GDM1 (cell line): ENCODE data around the gene TM9SF2.
A peak's percentile ranks its signal among the peaks of the same experiment; 100 is the strongest.
"Not testable (repeated sequence)": the region's sequence is repeated elsewhere in the genome, so short reads cannot be mapped to it uniquely, and the experiment has no call there.

ENCODE experiments used
- DNase-seq: peaks from one replicate; lab custom pipeline; 2025; lab: John Stamatoyannopoulos, UW

TM9SF2 gene, protein sequence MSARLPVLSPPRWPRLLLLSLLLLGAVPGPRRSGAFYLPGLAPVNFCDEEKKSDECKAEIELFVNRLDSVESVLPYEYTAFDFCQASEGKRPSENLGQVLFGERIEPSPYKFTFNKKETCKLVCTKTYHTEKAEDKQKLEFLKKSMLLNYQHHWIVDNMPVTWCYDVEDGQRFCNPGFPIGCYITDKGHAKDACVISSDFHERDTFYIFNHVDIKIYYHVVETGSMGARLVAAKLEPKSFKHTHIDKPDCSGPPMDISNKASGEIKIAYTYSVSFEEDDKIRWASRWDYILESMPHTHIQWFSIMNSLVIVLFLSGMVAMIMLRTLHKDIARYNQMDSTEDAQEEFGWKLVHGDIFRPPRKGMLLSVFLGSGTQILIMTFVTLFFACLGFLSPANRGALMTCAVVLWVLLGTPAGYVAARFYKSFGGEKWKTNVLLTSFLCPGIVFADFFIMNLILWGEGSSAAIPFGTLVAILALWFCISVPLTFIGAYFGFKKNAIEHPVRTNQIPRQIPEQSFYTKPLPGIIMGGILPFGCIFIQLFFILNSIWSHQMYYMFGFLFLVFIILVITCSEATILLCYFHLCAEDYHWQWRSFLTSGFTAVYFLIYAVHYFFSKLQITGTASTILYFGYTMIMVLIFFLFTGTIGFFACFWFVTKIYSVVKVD

DNA sequence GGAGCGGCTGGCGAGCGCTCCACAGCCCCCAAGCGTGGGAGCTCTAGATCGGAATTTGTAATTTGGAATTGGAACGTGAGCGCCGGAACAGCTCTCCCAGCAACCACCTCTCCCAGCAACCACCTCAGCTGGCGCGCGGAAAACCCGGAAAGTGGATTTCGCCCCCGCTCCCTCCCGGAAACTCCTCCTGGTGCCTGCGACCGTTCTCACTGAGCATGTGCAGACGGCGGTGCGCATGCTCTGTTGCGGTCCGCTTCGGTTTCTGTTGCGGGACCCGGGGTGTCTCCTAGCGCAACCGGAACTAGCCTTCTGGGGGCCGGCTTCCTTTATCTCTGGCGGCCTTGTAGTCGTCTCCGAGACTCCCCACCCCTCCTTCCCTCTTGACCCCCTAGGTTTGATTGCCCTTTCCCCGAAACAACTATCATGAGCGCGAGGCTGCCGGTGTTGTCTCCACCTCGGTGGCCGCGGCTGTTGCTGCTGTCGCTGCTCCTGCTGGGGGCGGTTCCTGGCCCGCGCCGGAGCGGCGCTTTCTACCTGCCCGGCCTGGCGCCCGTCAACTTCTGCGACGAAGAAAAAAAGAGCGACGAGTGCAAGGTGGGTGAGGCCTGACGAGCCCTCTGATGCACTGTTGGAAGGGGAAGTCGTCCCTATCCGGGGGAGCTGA is at the start of gene TM9SF2:
Gene TM9SF2, plus strand, starts transcription at position 289 of the 664 bp plus-strand sequence. Its CDS starts 135 bp downstream, at position 424.
- peak; percentile 99 for DNase-seq

DNA sequence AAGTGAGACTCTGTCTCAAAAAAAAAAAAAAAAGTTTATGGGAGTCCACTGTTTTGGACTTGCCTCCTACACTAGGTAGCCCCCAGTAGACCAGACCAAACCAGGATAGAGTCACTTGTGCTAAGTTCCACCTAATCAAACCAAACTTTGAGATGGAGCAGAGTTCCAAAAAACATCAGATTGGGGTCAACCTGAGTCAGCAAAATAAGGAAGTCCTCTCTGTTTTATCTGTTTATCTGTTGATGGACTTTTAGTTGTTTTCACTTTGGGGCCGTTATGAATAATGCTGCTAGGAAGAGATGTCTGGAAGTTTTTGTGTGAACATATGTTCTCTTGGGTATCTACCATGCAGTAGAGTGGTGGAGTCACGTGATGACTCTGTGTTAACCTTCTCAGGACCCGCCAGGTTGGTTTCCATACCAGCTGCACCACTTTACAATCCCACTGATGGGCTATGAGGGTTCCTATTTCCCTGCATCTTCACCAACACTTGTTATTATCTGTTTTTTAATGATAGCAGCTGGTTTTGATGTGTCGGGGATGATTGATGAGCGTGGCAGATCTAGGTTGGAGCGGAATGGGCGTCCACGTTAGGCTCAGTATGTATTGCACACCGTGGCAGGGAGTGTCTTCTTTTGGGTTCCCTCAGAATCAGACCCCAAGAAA is 46.6 kb upstream of the TM9SF2 start:
- no peak for DNase-seq

DNA sequence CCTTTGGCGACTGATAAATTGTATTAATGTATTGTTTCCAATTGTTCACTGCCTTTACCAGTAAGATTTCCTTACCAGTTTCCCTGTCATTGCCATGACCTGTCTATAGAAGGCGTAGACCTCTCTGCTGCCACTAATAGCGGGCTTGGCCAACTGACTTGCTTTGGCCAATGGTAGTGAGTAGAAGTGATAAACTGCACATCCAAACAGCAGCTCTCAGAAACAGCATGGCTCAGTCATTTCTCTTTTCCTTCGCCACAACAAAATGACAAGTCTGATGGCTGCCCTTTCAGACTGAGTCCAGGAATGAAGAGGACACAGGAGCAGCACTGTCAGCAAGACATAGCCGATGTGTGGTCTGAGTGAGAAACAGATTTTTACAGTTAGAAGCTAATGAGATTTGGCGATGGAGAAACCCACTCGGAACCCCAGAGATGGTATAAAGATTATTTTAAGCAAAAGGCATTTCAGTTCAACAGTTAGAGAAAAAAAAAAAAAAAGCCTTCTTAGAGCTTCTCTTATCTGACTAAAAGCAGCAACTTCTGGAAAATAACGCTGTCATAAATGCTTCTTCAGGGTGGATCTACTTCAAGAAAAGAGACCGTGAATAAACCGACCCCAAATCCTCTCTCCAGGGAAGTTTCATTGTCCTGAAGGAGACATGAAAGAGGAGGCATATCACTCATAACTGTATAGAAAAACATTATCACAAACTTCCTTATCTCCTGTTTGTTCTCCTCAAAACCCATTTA is 42.0 kb upstream of the TM9SF2 start:
- DNase-seq: no peak

DNA sequence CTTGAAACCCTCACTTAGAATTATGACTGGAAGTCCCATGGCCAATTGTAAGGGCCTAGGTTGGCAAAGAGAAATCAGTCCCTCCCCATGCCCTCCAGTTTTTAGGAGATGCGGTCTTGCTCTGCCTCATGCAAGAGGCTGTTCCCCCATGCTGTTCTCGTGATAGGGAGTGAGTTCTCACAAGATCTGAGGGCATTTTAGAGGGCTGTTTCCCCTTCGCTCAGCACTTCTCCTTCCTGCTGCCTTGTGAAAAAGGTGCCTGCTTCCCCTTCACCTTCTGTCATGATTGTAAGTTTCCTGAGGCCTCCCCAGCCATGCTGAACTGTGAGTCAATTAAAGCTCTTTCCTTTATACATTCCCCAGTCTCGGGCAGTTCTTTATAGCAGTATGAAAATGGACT is 40.5 kb upstream of the TM9SF2 start:
- peak; percentile 41 for DNase-seq

DNA sequence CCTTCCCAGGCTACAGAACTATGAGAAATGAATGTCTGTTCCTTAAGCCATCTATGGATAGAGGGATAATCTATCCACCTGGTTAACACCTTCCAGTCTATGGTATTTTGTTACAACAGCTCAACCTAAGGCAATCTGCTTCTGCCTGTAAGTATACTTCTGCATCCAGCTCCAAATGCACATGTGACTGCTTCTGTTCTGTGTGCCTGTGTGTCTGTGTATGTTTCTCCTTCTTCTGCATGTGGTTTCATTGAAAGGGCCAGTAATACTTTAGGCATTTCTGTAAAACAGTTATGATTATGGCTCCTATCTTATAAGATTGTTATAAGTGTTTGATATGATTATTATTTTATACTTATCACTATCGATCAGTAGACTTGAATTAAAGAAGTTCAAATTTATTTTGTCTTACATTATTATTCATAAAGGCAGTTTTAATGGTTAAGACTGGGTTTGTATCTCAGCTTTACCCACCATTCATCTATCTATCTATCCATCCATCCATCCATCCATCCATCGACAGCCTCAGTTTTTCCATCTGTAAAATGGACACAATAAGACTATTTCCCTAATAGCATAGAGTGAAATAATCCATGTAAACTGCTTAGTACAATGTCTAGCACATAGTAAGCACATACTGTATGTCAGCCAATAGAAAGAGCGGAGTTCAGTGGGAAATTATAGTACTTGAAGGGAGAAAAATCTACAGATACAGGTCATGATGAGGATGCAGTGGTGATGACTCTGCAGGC is 37.5 kb upstream of the TM9SF2 start:
- no peak for DNase-seq

DNA sequence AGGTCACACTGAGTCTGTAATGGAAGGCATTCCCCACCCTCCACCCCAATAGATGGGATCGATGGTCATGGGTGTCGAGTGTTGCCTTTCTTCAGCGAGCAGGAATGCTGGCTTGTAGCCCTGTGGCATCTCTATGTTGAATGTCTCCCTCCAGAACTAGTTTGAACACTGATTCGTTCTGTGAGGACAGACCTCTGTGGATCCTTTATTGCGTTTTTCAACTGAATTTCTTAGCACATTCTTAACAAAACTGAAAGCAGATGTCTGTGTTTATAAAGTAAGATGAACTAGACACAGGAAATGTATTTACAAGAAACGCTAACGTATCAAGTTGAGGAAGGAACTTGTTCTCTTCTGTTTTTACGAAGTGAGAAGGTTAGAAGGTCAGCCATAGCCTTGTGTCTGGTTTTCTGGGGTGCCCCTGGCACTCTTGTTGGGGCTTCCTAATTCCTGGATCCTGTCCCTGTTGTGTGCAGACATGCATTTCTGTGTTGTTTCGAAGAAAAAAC is 36.8 kb upstream of the TM9SF2 start:
- no peak for DNase-seq

DNA sequence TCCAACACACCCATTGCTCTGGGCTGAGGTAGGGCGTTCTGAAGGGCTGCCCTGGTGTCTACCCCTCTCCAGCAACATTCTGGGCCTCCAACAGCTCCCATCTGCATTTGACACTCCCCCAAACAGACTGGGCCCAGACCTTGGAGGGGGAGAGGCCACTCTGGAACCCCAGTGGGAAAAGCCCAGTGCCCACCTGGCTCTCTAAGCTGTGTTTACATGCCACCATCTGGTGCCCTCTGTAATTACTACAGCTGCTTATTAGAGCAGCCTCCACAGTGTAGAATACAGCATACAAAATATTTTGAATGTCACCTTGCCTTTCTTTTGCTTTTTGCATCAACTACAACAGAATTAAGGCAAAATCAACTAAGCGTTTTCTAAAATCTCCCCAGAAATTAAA is 35.8 kb upstream of the TM9SF2 start:
- no peak for DNase-seq

DNA sequence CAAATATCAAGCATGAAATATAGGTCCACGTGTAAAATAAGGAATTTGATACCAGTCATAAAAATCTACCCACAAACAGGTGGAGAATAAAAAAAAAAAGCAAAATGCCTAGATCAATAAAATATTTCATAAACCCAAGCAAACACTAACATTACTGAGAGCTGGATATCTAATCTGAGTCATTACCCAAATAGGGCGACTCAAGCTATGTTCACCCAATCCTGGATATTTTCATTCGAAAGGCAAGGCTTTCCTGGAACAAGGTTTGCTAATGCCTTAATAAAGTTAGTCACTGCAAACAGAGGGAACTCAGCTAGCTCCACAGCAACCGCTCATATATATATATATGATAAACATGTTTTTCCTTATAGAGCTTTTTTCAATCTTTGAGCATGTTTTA is 33.5 kb upstream of the TM9SF2 start:
- no peak for DNase-seq

DNA sequence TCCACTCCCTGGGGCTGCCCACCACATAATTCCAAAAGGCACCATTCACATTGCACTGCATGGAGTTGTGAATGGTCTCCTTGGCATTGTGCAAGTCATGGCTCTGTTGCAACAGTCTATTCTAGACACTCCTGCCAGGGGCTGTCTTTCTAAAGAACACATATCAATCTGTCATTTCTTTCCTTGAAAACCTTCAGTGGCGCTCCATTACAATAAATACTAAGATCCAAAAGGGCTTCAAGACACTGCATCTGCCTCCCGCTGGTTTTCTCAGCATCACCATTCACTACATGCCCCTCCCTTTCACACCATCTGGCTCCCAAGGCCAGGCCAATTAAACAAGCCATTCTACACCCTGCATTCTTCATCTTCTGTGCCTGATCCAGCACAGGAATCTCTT is 32.2 kb upstream of the TM9SF2 start:
- DNase-seq: no peak

DNA sequence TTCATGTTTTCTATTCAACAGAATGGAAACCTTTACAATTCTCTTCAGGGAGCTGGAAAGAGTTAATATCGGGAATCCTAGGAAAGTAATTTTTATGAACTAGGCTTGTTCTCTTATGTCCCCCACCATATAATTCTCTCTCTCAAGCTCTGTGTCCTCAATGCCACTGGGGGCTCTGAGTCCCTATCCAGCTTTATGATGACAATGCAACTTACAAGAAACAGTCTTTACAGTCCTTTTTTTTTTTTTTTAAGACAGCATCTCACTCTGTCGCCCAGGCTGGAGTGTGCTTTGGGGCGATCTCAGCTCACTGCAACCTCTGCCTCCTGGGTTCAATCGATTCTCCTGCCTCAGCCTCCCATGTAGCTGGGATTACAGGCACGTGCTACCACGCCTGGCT is 31.2 kb upstream of the TM9SF2 start:
- DNase-seq: no peak

DNA sequence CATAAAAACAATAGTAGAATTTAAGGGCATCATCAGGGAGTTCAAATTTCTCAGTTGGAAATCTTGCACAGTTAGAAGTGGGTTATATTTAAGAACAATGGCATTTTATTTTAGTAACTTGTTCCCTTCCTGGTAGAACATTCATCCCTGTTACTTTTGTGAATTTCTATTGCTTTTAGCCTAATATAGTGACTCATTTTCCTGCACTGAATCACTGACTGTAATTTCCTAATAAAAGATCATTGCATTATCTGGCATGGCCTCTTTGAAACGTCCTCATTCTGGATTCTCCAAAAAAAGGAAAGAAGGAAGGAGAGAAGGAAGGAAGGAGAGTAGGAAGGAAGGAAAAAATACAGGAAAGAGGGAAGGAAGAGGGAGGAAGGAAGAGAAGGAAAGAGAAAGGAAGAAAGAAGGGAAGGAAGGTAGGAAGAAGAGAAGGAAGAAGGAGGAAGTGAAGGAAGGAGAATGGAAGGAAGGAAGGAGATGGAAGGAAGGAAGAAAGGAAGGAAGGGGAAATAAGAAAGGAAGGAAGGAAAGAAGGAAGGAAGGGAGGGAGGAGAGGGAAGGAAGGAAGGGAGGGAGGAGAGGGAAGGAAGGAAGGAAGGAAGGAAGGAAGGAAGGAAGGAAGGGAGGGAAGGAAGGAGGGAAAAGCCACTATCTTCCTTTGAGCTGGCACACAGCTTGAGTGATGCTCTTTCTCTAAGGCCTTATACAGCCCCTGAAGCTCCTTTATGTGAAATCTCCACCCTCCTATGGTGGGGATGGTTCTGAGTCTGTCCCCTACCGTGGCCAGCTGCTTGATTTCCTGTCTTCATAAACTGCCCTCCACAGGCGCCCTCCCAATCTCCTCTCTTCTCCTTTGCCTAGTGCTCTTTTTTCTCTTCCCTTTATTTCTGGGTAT is 29.8 kb upstream of the TM9SF2 start:
- DNase-seq: no peak

DNA sequence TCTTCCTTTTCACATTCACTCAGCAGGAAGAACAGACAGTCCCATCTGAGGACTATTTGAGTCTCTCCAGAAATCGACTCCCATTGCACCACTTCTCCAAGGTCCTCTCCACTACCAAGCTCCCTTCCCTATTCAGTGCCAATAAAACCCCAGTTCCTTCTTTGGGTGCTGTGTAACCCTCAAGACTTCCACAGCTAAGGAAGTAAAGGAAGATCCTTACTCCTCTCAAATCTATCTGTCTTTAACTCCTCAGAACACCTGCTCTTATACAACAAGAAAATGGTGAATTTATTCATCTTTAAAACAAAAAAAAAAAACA is 29.2 kb upstream of the TM9SF2 start:
- no peak for DNase-seq

DNA sequence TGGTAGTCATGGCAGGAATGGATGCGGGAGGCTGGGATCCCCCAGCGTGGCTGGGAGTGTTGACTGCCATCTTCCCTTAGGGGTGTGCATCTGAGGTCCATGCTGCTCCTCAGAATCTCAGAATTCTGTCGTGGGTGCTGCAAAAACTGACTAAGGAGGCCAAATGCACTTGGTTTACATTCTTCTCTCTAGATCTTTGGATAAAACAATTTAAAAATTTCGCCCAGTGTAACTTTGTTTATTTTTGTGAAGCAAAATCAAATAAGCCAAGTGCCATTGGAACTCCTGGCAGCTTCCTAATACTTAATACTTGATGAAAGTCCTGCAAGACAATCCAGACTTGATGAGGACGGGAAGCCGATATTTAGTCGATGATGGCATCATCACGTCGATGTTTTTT is 27.8 kb upstream of the TM9SF2 start:
- no peak for DNase-seq

DNA sequence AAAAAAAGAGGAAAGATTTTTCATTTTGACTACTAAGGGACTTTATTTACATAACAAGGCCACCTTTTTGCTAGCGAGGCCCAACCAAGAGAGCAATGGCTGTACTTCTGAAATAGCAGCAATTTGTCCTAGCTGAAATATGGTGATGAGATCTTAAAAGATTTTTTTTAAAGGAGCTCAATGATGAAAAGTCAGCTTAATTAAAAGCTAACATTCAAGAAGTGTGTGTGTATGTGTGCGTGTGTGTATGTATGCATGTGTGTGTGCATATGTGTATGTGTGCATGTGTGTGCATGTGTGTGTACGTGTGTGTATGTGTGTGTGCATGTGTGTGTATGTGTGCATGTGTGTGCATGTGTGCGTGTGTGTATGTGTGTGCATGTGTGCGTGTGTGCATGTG is 24.6 kb upstream of the TM9SF2 start:
- no peak for DNase-seq

DNA sequence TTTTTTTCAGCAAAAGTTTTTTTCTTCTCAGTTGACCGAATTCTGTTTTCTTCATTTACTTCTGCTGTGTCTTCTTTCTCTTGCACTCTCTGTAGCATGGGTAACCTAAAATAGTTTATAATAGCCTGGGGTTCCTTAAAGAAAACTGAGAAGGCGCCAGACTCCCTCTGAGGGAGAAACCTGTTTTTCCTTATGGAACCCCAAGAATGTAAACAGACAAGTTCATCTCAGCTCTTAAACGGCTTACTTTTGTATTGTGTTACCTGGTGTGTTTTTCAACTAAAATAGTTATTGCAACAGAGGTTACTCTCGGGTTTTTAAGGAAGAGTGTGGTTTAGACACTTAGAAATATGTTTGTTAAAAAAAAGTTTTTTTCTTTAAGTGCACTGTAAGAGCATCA is 23.8 kb upstream of the TM9SF2 start:
- no peak for DNase-seq

DNA sequence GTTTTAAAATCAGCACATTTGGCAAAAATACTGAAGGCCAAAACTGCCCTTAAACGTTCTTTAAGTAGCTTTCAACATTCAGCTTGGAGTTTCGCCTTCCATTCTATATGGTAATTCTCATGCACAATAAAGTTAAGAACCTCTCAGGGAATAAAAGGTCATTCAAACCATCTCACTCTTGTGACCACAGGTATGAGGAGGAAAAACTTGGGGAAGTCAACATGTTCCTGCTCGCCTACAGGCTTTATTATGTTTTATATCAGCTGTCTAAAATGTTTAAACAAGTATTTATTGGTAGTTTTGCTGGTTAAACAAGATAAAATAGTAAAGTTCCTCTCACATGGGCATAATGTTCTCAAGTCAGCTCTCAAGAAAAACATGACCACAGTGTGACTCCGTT is 19.9 kb upstream of the TM9SF2 start:
- no peak for DNase-seq

DNA sequence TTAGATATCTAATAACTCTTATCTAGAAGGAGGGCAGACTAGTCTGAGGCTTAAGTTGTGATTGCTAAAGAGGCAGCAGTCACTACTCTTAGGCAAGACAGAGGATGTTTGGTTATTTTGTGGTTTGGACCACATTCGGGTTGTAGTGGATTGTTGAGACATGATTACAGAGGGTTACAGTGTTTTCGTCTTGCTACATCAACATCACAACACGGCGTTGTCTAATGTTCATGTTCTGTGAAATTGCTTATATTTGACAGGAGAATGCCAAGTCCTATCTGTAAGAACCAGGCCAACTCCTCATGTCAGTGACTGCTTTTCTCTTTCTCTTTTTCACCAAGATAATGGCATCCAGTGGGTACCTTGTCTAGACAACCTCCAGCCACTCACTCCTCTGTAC is 16.8 kb upstream of the TM9SF2 start:
- no peak for DNase-seq

DNA sequence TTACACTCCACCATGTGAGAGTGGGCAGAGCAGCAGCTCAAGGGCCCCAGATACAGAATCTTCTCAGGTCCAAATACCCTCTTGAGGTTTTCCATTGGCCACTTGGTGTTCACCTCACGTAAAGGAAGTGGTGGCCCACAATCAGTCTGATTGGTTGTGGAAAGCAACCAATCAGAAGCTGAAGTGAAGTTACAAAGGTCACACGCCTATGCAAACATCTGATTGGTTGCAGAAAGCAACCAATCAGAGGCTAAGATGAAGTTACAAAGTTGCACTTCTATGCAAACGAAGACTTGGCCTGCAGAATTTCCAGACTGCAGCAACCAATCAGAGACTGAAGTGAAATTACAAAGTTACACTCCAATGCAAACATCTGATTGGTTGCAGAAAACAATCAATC is 14.3 kb upstream of the TM9SF2 start:
- DNase-seq: no peak

DNA sequence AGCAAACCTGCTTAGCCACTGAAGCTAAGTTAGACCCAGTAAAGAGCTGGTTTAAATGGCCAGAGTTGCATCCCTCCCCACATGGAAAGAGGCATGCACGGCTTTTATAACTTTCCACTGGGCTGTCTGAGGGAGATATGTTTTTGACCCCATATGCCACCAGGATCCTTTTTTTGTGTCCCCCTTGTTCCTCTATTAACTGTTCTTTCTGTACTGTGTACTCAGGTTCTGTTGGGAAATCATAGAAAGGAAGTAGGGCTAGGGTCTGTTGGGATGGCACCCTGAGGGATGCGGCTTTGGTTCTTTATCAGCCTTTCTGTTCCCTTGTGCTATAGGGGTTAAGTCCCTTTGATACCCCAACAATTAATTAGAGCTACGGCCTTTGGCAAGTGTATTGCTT is 12.2 kb upstream of the TM9SF2 start:
- DNase-seq: no peak

DNA sequence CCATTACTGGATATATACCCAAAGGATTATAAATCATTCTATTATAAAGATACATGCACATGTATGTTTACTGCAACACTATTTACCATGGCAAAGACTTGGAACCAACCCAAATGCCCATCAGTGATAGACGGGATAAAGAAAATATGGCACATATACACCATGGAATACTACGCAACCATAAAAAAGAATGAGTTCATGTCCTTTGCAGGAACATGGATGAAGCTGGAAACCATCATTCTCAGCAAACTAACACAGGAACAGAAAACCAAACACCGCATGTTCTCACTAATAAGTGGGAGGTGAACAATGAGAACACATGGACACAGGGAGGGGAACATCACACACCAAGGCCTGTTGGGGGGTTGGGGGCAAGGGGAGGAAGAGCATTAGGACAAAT is 9.5 kb upstream of the TM9SF2 start:
- DNase-seq: not testable (repeated sequence)
